ENCODE data around the gene TMEM107.

GRCh38 chr17:8122924-8123694, 53.1 kb downstream of the TMEM107 start:
- TF ChIP-seq REST (IDR thresholded peaks at IDR 0.05; ENCODE audit: insufficient read depth in 1 of 2, low read depth in 2 of 2, low read length in 2 of 2) (no peak), TAF1 (IDR thresholded peaks at IDR 0.05; ENCODE audit: borderline replicate concordance, insufficient read depth, low read length) (no peak), POLR2AphosphoS5 (IDR thresholded peaks at IDR 0.05; ENCODE audit: low read depth, low read length) (no peak), SIN3A (IDR thresholded peaks at IDR 0.05; ENCODE audit: borderline replicate concordance, insufficient read depth, low read length) (no peak)
